Breast epithelium (tissue), 3 donors: ENCODE results near the gene DIPK1C.

Experiments used
- CTCF ChIP-seq, 3 donors: fragments of 450-650 bp; IDR thresholded peaks; one replicate each; pipeline ENCODE4 v1.5.1; 2016 to 2017; ENCODE audit warnings: antibody characterized with exemption in 3 of 3, mild to moderate bottlenecking in 3 of 3, moderate library complexity in 3 of 3
- POLR2A ChIP-seq: fragments of 450-650 bp; IDR thresholded peaks from one replicate; pipeline ENCODE4 v1.6.1; 2016; ENCODE audit warnings: antibody characterized with exemption, mild to moderate bottlenecking, moderate library complexity
- POLR2AphosphoS5 ChIP-seq, 3 donors: sonication (generic); formaldehyde crosslinking; IDR thresholded peaks; one replicate each; pipeline ENCODE4 v1.6.1; 2017; ENCODE audit warnings: antibody characterized with exemption in 3 of 3

- TF ChIP-seq CTCF (IDR thresholded peaks at IDR 0.05) (no peak), POLR2A (no peak), POLR2AphosphoS5 (IDR thresholded peaks at IDR 0.05) (no peak)
Observed at GRCh38 chr18:74413836-74414235, 43.3 kb downstream of the DIPK1C start.
